ENCODE measurements around the gene OSTN. TPM values are rescaled to one million over a fixed set of nuclear protein-coding genes. Genes with fewer than 3 reads are reported as not detected.

OSTN gene
- polyA plus RNA-seq, 1 of the 3 experiments (the other 2 are of a cell fraction) = 0.02 TPM

DNA sequence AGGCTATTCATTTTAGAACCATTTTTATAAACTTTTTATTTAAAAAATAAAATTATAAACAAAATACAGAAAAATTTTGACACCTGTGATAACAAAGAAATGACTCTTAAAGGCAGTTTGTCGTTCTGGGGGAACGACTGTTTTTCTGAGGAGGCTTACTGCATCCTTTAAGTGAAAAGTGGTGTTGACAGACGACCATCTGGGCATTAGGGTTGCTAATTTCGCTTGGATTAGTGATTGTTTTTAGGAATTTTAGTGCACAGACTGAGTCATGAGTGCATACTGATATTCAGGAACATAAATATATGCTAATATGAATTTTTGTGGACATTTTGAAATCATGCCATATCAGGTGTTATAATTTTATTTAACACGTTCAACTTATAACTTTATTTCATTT lies 28.5 kb downstream of the OSTN start:
- Histone ChIP-seq H3K9me2 (no peaks in the 10 kb centered on the region), H3K79me2 (ENCODE audit: insufficient read depth) (no peaks in the 10 kb centered on the region), H3K4me1 (ENCODE audit: control insufficient read depth in 1 of 2, insufficient read depth in 2 of 2, low read depth in 1 of 2, low read length in 1 of 2) (no peaks in the 10 kb centered on the region), H2AFZ (ENCODE audit: low read depth) (no peak overlapping the region), H3K9ac (no peak overlapping the region), H4K20me1 (ENCODE audit: insufficient read depth) (no peaks in the 10 kb centered on the region), H3K4me2 (no peak overlapping the region), H3K4me3 (ENCODE audit: low read depth in 2 of 2, low read length in 1 of 2) (no peak overlapping the region), H3K9me3 (no peaks in the 10 kb centered on the region), H3K27me3 (ENCODE audit: insufficient read depth) (no peaks in the 10 kb centered on the region), H3K36me3 (replicated peaks in 1 of 2; ENCODE audit: control insufficient read depth in 1 of 2, insufficient read depth in 2 of 2, low read length in 1 of 2) (no peaks in the 10 kb centered on the region), H3K27ac (ENCODE audit: low read depth in 2 of 2, low read length in 1 of 2) (no peak overlapping the region), H3F3A (replicated peaks; ENCODE audit: insufficient read depth) (no peaks in the 10 kb centered on the region)
- WGBS (ENCODE audit: low lambda C conversion rate) = 7% methylated on average over 5 of the region's 5 CpGs
- TF ChIP-seq, protein P1, sequence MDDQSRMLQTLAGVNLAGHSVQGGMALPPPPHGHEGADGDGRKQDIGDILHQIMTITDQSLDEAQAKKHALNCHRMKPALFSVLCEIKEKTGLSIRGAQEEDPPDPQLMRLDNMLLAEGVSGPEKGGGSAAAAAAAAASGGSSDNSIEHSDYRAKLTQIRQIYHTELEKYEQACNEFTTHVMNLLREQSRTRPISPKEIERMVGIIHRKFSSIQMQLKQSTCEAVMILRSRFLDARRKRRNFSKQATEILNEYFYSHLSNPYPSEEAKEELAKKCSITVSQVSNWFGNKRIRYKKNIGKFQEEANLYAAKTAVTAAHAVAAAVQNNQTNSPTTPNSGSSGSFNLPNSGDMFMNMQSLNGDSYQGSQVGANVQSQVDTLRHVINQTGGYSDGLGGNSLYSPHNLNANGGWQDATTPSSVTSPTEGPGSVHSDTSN (IDR thresholded peaks at IDR 0.05) = no peak
- CTCF ChIA-PET = no interaction called here
- DNase-seq = no peak
- POLR2A ChIA-PET = no interaction called here

DNA sequence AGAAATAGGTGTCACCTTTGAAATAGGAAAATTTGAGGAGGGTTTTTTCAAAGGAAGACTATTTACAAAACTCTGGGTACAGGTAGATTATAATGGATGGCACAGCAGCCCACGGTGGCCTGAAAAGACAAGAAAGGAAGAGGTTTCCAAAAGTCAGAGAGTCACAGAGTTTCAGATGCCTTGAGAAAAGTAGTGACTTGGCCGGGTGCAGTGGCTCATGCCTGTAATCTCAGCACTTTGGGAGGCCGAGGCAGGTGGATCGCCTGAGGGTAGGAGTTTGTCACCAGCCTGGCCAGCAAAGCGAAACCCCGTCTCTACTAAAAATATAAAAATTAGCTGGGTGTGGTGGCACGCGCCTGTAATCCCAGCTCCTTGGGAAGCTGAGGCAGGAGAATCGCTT lies 35.2 kb downstream of the OSTN start:
- Histone ChIP-seq H3K9me2 (no peaks in the 10 kb centered on the region), H3K4me3 (ENCODE audit: low read depth in 2 of 2, low read length in 1 of 2) (no peak overlapping the region), H4K20me1 (ENCODE audit: insufficient read depth) (no peaks in the 10 kb centered on the region), H3K27ac (ENCODE audit: low read depth in 2 of 2, low read length in 1 of 2) (no peak overlapping the region), H3K36me3 (replicated peaks in 1 of 2; ENCODE audit: control insufficient read depth in 1 of 2, insufficient read depth in 2 of 2, low read length in 1 of 2) (no peaks in the 10 kb centered on the region), H3K9me3 (no peaks in the 10 kb centered on the region), H3K27me3 (ENCODE audit: insufficient read depth) (no peaks in the 10 kb centered on the region), H3K4me2 (no peak overlapping the region), H3K9ac (no peak overlapping the region), H3K79me2 (ENCODE audit: insufficient read depth) (no peaks in the 10 kb centered on the region), H2AFZ (ENCODE audit: low read depth) (no peak overlapping the region), H3F3A (replicated peaks; ENCODE audit: insufficient read depth) (peaks cover 11% of the 10 kb centered on the region), H3K4me1 (ENCODE audit: control insufficient read depth in 1 of 2, insufficient read depth in 2 of 2, low read depth in 1 of 2, low read length in 1 of 2) (peaks cover 0 to 21% of the 10 kb centered on the region in 2 experiments; a peak in 1 of 4 replicates)
- DNase-seq = no peak
- ChIA-PET CTCF (no interaction called here), POLR2A (no interaction called here)
- WGBS (ENCODE audit: low lambda C conversion rate) = 44% methylated on average over 9 of the region's 9 CpGs
- TF ChIP-seq, protein P2, sequence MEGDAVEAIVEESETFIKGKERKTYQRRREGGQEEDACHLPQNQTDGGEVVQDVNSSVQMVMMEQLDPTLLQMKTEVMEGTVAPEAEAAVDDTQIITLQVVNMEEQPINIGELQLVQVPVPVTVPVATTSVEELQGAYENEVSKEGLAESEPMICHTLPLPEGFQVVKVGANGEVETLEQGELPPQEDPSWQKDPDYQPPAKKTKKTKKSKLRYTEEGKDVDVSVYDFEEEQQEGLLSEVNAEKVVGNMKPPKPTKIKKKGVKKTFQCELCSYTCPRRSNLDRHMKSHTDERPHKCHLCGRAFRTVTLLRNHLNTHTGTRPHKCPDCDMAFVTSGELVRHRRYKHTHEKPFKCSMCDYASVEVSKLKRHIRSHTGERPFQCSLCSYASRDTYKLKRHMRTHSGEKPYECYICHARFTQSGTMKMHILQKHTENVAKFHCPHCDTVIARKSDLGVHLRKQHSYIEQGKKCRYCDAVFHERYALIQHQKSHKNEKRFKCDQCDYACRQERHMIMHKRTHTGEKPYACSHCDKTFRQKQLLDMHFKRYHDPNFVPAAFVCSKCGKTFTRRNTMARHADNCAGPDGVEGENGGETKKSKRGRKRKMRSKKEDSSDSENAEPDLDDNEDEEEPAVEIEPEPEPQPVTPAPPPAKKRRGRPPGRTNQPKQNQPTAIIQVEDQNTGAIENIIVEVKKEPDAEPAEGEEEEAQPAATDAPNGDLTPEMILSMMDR (IDR thresholded peaks at IDR 0.05) = no peak
- TF ChIP-seq TAF1 (IDR thresholded peaks at IDR 0.05; ENCODE audit: borderline replicate concordance, low read depth, low read length) = no peak
- no peak for TF ChIP-seq FOXJ3 (CRISPR knock-in tag; IDR thresholded peaks at IDR 0.05)
- TF ChIP-seq, protein P3, sequence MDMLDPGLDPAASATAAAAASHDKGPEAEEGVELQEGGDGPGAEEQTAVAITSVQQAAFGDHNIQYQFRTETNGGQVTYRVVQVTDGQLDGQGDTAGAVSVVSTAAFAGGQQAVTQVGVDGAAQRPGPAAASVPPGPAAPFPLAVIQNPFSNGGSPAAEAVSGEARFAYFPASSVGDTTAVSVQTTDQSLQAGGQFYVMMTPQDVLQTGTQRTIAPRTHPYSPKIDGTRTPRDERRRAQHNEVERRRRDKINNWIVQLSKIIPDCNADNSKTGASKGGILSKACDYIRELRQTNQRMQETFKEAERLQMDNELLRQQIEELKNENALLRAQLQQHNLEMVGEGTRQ (IDR thresholded peaks at IDR 0.05; ENCODE audit: borderline replicate concordance, low read depth, low read length) = no peak
- TF ChIP-seq MEF2A (IDR thresholded peaks at IDR 0.05; ENCODE audit: borderline replicate concordance, low read depth) = no peak
- no peak for TF ChIP-seq TEAD4 (IDR thresholded peaks at IDR 0.05; ENCODE audit: borderline replicate concordance, insufficient read depth)
